Muscle layer of duodenum (tissue), 2 donors: ENCODE results near the gene TMEM63A.

Source experiments
- H3K27ac ChIP-seq: one replicate; pipeline ENCODE4 v1.7.0; 2013; ENCODE audit warnings: mild to moderate bottlenecking, low read length
- H3K27me3 ChIP-seq: one replicate; pipeline ENCODE4 v1.7.0; 2013; ENCODE audit warnings: low read depth, mild to moderate bottlenecking, control low read depth, low read length
- H3K36me3 ChIP-seq, 2 donors: one replicate each; pipeline ENCODE4 v1.7.0; 2013; ENCODE audit warnings: low read length in 2 of 2, control low read depth in 1 of 2, mild to moderate bottlenecking in 1 of 2; ENCODE audit not compliant: insufficient read depth in 2 of 2, control insufficient read depth in 1 of 2
- H3K4me1 ChIP-seq, 2 donors: one replicate each; pipeline ENCODE4 v1.7.0; 2013; ENCODE audit warnings: low read length in 2 of 2, mild to moderate bottlenecking in 2 of 2, control low read depth in 1 of 2, moderate library complexity in 1 of 2; ENCODE audit not compliant: insufficient read depth in 2 of 2, control insufficient read depth in 1 of 2
- H3K4me3 ChIP-seq, 2 donors: one replicate each; pipeline ENCODE4 v1.7.0; 2013; ENCODE audit warnings: low read length in 2 of 2, low read depth in 1 of 2, mild to moderate bottlenecking in 1 of 2
- H3K9me3 ChIP-seq, 2 donors: one replicate each; pipeline ENCODE4 v1.7.0; 2013; ENCODE audit warnings: low read length in 2 of 2, control low read depth in 1 of 2, mild to moderate bottlenecking in 1 of 2; ENCODE audit not compliant: control insufficient read depth in 1 of 2
- donor health status: healthy.

Gene TMEM63A

GRCh38 chr1:225860876-225861441 lies 21.2 kb downstream of the TMEM63A start:
- H3K36me3 ChIP-seq = peaks cover 45 to 60% of the 10 kb centered on the region in 2 donors
- no peak overlapping the region for H3K4me3 ChIP-seq
- H3K4me1 ChIP-seq = peaks cover 4% of the 10 kb centered on the region in 2 donors
- no peak overlapping the region for H3K27ac ChIP-seq
- H3K27me3 ChIP-seq = no peaks in the 10 kb centered on the region
- H3K9me3 ChIP-seq = no peaks in the 10 kb centered on the region

GRCh38 chr1:225860107-225860506 lies 22.1 kb downstream of the TMEM63A start:
- peaks cover 40 to 60% of the 10 kb centered on the region in 2 donors for H3K36me3 ChIP-seq
- no peaks in the 10 kb centered on the region for H3K9me3 ChIP-seq
- no peak overlapping the region for H3K27ac ChIP-seq
- H3K27me3 ChIP-seq = no peaks in the 10 kb centered on the region
- H3K4me1 ChIP-seq = peaks cover 4% of the 10 kb centered on the region in 2 donors
- no peak overlapping the region for H3K4me3 ChIP-seq

- Histone ChIP-seq H3K36me3 (peaks cover 45 to 68% of the 10 kb centered on the region in 2 donors), H3K27ac (no peak overlapping the region), H3K4me1 (peaks cover 1 to 2% of the 10 kb centered on the region in 2 donors), H3K9me3 (no peaks in the 10 kb centered on the region), H3K27me3 (no peaks in the 10 kb centered on the region), H3K4me3 (no peak overlapping the region)
These were observed 23.0 kb downstream of the TMEM63A start for GRCh38 chr1:225859151-225859550.

- no peak overlapping the region for H3K27ac ChIP-seq
- no peaks in the 10 kb centered on the region for H3K9me3 ChIP-seq
- no peaks in the 10 kb centered on the region for H3K4me1 ChIP-seq
- H3K36me3 ChIP-seq = peaks cover 54 to 79% of the 10 kb centered on the region in 2 donors
- H3K4me3 ChIP-seq = no peak overlapping the region
- no peaks in the 10 kb centered on the region for H3K27me3 ChIP-seq
These were observed 24.9 kb downstream of the TMEM63A start for GRCh38 chr1:225857256-225857655.

DNA sequence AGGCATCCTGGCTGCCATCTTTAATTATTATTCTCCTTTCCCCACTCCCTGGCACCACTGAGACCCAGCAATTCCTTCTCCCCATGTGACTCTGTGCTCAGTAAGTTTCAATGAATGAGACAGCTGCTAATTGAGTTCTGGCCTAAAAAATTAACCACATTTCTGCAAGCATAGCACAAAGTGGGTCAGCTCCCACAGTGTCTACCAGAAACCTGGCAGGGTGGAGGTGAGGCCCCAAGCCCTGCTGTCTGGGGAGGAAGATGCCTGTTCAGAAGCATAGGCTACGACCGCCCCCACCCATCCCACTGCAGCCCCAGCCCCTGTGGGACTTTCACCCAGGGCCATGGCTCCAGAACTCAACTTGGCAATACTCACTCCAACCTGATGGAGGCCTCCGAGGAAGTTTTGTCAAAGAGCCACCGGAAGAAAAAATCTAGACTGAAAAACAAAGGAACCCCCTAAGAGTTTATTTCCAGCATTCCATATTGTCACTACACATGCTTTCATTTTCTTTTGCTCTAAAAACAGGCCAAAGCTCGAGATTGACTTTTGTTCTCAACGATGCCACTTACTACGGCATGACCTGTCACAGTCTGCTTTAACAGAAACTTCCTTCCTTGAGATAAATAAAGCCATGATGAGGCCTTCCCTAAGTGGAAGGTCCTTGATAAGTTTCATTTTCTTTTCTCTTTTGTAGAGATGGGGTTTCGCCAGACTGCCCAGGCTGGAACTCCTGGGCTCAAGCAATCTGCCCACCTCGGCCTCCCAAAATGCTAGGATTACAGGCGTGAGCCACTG lies 26.5 kb downstream of the TMEM63A start:
- peak overlapping the region; percentile 6 for H3K27ac ChIP-seq
- H3K9me3 ChIP-seq = no peaks in the 10 kb centered on the region
- peaks cover 39 to 70% of the 10 kb centered on the region in 2 donors for H3K36me3 ChIP-seq
- no peaks in the 10 kb centered on the region for H3K4me1 ChIP-seq
- H3K4me3 ChIP-seq = no peak overlapping the region
- no peaks in the 10 kb centered on the region for H3K27me3 ChIP-seq

GRCh38 chr1:225853441-225853840 lies 28.7 kb downstream of the TMEM63A start:
- H3K36me3 ChIP-seq = peaks cover 44 to 54% of the 10 kb centered on the region in 2 donors
- H3K27me3 ChIP-seq = no peaks in the 10 kb centered on the region
- H3K4me3 ChIP-seq = no peak overlapping the region
- no peaks in the 10 kb centered on the region for H3K9me3 ChIP-seq
- no peak overlapping the region for H3K27ac ChIP-seq
- peaks cover 0 to under 1% of the 10 kb centered on the region in 2 donors for H3K4me1 ChIP-seq

GRCh38 chr1:225852413-225853124 lies 29.6 kb downstream of the TMEM63A start:
- Histone ChIP-seq H3K9me3 (no peaks in the 10 kb centered on the region), H3K27ac (no peak overlapping the region), H3K4me1 (peaks cover 0 to 6% of the 10 kb centered on the region in 2 donors), H3K36me3 (peaks cover 52 to 59% of the 10 kb centered on the region in 2 donors), H3K4me3 (no peak overlapping the region), H3K27me3 (no peaks in the 10 kb centered on the region)

DNA sequence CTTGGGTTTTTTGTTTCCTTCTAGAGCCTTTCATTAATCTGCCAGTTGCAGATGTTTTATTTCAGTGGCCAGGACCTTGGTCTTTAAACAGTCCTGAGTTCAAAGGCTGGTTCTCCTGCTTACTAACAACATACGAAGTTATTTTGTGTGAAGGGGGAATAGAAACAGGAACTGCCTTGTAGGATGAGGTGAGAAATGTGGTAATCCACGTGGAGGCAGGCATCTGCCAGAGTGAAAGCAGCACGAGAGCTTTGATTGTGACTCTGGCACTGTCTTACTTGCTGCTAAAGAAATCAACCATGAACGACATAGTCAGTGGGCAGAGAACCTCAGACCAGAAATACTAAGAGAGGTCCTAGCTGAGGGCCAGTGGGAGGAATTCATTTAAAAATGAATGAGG lies 30.4 kb downstream of the TMEM63A start:
- Histone ChIP-seq H3K36me3 (peaks cover 56 to 62% of the 10 kb centered on the region in 2 donors), H3K27me3 (no peaks in the 10 kb centered on the region), H3K4me3 (no peak overlapping the region), H3K4me1 (peaks cover 0 to 6% of the 10 kb centered on the region in 2 donors), H3K9me3 (no peaks in the 10 kb centered on the region), H3K27ac (no peak overlapping the region)

DNA sequence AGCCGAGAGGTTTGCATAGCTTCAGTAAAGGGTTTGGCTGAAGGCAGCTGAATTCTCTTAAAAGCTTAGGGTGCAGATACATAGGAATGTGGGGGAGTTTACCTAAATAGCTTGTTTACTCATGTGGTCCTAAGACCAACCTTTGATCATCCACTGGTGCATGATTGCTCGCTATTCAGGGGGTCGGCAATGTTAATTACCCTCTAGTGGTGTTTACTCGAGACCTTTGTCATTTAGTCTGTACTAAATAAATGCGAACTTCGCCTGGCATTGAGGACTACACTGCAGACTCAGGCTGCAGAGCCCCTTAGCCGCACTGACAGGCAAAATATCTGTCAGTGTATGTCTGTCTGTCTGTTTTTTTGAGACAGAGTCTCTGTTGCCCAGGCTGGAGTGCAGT lies 31.8 kb downstream of the TMEM63A start:
- no peak overlapping the region for H3K27ac ChIP-seq
- peaks cover 6 to 7% of the 10 kb centered on the region in 2 donors for H3K4me1 ChIP-seq
- H3K36me3 ChIP-seq = peaks cover 59 to 67% of the 10 kb centered on the region in 2 donors

DNA sequence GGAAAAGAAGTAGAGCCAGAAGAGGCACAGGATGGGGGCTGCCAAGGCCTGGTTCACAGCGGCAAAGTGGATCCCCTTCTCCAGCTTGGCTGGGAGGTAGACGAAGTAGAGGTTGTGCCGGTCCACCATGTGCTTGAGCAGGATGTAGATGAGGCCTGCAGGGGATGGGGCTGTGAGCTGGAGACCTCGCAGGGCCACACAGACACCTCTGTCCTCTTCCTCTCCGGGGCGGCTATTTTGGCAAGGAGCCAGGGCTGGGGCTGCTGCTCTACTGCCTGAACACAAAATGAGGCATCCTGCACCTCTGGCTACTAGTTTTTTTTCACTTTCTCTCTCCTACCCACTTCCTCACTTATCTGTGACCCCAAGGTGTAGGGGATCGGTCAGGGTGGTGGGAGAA lies 32.3 kb downstream of the TMEM63A start:
- Histone ChIP-seq H3K4me3 (no peak overlapping the region), H3K9me3 (no peaks in the 10 kb centered on the region), H3K27me3 (no peaks in the 10 kb centered on the region), H3K4me1 (peaks cover 6 to 11% of the 10 kb centered on the region in 2 donors), H3K36me3 (peaks cover 55 to 63% of the 10 kb centered on the region in 2 donors), H3K27ac (no peak overlapping the region)

More for the DNA sequence above, 31.8 kb downstream of the TMEM63A start:
- Histone ChIP-seq H3K27me3 (no peaks in the 10 kb centered on the region), H3K4me3 (no peak overlapping the region), H3K9me3 (no peaks in the 10 kb centered on the region)
